COLO829 (cell line): ENCODE measurements around the gene TRIP11.
"Not testable (repeated sequence)": the region's sequence is repeated elsewhere in the genome, so short reads cannot be mapped to it uniquely, and the experiment has no call there.

Experiments
- DNase-seq: peaks from one replicate; pipeline ENCODE4 v3.0.0; 2012; ENCODE audit warnings: low spot score

Gene TRIP11

GRCh38 chr14:92039719-92040430 is at the start of gene TRIP11:
TSS of gene TRIP11 (minus strand) at chr14:92040059. CDS start at chr14:92039685, 374 bp downstream.
- DNase-seq = peak; percentile 87

GRCh38 chr14:92088494-92088893 is 48.6 kb upstream of the TRIP11 start:
- no peak for DNase-seq

GRCh38 chr14:92074555-92074954 is 34.7 kb upstream of the TRIP11 start:
- no peak for DNase-seq

- no peak for DNase-seq
Measured at GRCh38 chr14:92058006-92058917, 18.4 kb upstream of the TRIP11 start.

- no peak for DNase-seq
Measured at GRCh38 chr14:92049781-92050180, 9.9 kb upstream of the TRIP11 start.

GRCh38 chr14:92049221-92049620 is 9.4 kb upstream of the TRIP11 start:
- not testable (repeated sequence) for DNase-seq

- DNase-seq = not testable (repeated sequence)
Measured at GRCh38 chr14:92045904-92046303, 6.0 kb upstream of the TRIP11 start.

- DNase-seq = not testable (repeated sequence)
Measured at GRCh38 chr14:92041766-92042165, 1.9 kb upstream of the TRIP11 start.

GRCh38 chr14:92041203-92041602 is 1.3 kb upstream of the TRIP11 start:
- no peak for DNase-seq

- peak; percentile 19 for DNase-seq
Measured at GRCh38 chr14:92040431-92041051, 682 bp upstream of the TRIP11 start.

GRCh38 chr14:92039063-92039718 is 668 bp downstream of the TRIP11 start:
- DNase-seq = peak; percentile 29

GRCh38 chr14:92037989-92038388 is 1.9 kb downstream of the TRIP11 start:
- DNase-seq = peak; percentile 28

- no peak for DNase-seq
Measured at GRCh38 chr14:92035890-92036289, 4.0 kb downstream of the TRIP11 start.

- DNase-seq = no peak
Measured at GRCh38 chr14:92033906-92034687, 5.8 kb downstream of the TRIP11 start.

- no peak for DNase-seq
Measured at GRCh38 chr14:92033433-92033832, 6.4 kb downstream of the TRIP11 start.

GRCh38 chr14:92026548-92027190 is 13.2 kb downstream of the TRIP11 start:
- DNase-seq = no peak

GRCh38 chr14:92022036-92022435 is 17.8 kb downstream of the TRIP11 start:
- DNase-seq = no peak

- no peak for DNase-seq
Measured at GRCh38 chr14:92021523-92021922, 18.3 kb downstream of the TRIP11 start.

GRCh38 chr14:92014040-92014439 is 25.8 kb downstream of the TRIP11 start:
- DNase-seq = no peak

- no peak for DNase-seq
Measured at GRCh38 chr14:92012121-92012748, 27.6 kb downstream of the TRIP11 start.
